GM21360 (cell line): Measurements from ENCODE around the gene RBFOX2.

ENCODE experiments used
- ATAC-seq: cut with Tn5 transposase; IDR thresholded peaks from one replicate; pipeline ENCODE4 v1.9.1; 2021; ENCODE audit warnings: mild to moderate bottlenecking, moderate library complexity; ENCODE audit not compliant: unreplicated experiment

RBFOX2 gene

GRCh38 chr22:35910003-35910769, 118.4 kb downstream of the RBFOX2 start:
- ATAC-seq = no peak

DNA sequence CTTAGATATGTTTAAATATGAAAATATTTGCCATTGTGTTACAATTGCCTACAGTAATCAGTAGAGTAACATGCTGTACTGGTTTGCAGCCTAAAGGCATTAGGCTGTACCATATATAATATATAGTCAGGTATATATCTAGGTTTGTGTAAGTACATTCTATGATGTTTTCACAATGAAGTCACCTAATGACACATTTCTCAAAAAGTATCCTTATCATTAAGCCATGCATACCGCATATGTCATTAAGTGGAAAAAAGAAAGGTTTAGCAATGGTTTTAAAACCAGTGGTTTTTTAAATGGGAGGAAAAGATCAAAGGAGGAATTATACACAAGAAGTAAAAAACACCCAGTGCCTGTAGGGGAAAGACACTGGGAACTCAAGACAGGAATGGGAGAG, 122.7 kb downstream of the RBFOX2 start:
- ATAC-seq = no peak

- ATAC-seq = no peak
These were observed 123.9 kb downstream of the RBFOX2 start for GRCh38 chr22:35904752-35905151.

DNA sequence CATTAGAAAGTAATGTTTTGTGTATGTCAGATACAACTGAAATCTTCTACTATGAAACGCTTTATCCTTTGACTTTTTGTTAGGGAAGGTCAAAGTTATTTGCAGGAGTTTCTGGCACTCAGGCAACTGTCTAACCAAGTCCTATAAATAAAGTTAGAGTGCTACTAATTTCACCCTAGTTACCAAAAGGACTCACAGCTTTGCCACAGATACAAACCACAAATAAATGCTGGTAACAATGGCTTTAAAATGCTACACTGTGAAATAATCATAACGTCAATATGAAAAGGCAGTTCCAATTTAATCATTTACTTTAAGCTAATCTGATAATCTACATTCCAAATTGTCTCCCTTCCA, 124.3 kb downstream of the RBFOX2 start:
- no peak for ATAC-seq

DNA sequence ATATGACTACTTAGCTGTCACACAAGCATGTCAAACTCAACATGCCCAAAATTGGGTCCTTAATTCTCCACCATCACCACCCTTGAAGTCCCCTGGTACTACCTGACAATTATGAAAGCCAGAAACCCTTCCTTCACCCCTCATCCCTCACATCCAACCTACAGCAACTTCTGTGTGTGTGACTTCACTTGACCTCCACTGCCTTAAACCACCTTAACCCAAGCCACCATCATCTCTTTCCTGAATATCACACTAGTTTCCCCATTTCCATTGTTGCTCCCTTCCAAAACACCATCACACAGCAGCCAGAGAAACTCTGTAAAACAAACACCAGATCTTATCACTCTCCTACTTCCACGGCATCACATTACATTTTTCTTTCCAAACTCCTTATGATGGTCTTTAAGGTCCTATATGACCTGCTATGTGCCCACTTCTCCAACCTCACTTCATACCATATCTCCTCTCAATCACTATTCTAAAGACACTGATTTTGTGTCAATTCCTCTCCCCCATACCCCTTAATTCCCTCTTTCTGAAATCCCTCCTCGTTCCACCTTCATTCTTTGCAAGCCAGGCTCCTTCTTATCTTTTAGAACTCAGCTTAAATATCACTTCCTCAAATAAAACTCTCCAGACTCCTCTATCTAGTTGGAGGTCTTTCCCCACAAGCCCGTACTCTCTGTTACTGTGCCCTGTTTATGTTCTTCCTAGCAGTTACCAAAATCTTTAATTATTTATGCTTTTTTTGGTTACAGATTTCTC, 124.9 kb downstream of the RBFOX2 start:
- ATAC-seq = no peak

DNA sequence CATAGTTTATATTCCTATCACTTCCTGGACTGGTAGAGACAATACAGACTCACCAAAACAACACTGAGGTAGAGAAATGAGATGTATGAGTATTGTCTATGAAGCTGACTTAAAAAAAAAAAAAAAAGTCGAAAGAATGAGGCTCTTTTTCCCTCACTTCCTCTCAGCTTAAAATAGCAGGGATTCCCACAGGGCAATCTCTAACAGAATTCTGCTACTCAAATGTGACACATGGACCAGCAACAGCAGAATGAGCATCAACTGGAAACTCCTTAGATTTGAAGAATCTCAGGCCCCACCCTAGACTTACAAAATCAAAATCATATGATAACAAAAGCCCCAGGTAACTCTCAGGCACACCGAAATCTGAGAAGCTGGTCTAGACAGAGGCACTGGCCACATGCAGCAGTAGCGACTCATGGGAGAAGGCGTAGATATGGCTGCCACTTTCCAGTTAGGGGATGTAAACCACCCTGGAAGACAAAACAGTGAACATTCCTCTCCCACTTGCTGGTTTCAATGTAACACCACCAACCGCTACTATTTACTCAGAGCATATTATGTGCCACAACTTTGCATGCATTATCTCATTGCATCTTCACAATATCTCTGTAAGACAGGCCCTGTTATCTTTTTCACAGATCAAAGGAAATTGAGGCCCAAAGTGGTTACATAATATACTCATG, 128.0 kb downstream of the RBFOX2 start:
- ATAC-seq = no peak

DNA sequence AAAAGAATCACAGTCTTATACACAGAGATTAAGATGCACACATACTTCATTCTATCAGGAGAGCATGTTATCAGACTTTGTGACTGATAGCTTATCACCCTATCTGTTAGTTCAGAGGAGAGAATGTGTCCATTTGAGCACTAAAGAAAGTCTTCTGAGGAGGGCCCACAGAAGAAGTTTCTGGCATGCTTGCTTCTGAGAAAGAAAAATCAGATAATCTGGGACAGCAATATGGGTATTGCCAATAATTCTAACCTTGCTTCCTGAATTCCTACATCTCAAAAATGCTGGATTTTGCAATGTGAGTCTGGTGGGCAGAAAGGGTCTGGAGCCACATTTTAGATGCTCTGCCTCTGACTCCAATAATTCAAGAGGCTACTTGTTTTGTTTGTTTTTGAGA, 128.9 kb downstream of the RBFOX2 start:
- no peak for ATAC-seq

GRCh38 chr22:35896111-35896705, 132.4 kb downstream of the RBFOX2 start:
- no peak for ATAC-seq

- ATAC-seq = no peak
These were observed 133.5 kb downstream of the RBFOX2 start for GRCh38 chr22:35894937-35895708.

DNA sequence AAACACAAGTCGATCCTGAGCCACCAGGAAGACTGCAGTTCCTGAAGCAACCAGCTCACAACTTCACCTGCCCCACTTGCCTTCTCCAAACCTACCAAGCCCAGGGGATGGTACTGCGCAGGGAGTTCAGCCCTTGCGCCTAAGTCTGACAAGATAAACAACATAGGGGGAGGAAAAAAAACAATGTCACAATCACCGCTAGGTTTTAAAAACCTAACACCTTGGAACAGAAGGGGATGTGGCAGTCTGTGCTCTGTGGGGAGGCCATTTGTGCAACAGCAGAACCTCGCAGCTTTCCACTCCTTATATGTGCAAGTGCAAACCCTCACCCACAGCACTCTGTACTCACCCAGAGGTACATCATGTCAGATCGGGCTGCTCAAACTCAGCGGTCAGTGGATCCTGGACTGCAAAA, 134.2 kb downstream of the RBFOX2 start:
- no peak for ATAC-seq

- no peak for ATAC-seq
These were observed 134.9 kb downstream of the RBFOX2 start for GRCh38 chr22:35893698-35894097.

- no peak for ATAC-seq
These were observed 136.4 kb downstream of the RBFOX2 start for GRCh38 chr22:35892192-35892591.

GRCh38 chr22:35891442-35891841, 137.2 kb downstream of the RBFOX2 start:
- ATAC-seq = no peak

DNA sequence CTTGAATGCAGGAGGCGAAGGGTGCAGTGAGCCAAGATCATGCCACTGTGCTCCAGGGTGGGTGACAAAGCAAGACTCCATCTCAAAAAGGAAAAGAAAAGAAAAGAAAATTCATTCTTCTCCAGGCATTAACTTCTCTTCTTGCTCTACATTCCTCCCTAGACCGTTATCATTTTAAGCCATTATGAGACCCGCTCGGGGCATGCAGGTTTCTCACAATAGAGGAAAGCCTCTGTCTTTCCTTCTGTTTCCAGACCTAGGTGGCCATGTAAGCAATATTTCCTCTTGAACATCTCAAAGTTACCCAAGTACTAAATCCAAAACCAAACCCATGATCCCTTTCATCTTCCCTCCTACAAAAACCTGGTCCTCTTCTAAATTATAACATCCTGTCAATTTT, 139.6 kb downstream of the RBFOX2 start:
- ATAC-seq = no peak

GRCh38 chr22:35888181-35888870, 140.3 kb downstream of the RBFOX2 start:
- no peak for ATAC-seq

DNA sequence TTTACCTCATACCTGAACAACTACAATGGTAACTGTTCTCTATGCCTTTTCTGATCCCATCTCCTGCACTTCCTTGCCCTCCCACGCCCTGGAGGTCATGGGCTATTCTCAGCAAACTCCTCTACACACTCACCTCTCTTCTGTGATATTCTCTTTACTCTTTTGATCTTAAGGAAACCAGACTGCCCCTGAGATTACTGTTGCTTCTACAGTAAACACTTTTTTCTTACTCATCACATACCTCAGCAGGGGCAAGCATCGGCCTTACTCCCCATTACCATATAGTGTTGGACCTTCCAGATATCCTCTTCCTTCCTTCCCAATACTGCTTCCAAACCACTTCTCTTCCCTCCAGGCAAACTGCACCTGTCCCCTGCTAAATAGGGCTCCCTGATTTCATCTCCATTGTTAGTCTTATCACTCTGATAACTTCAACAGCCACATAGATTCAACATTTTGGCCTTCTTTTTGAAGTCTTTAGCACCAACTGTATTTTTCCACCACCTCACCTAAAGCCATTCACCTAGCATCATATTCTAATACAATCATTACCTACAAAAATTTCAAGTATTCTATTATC, 141.2 kb downstream of the RBFOX2 start:
- no peak for ATAC-seq

DNA sequence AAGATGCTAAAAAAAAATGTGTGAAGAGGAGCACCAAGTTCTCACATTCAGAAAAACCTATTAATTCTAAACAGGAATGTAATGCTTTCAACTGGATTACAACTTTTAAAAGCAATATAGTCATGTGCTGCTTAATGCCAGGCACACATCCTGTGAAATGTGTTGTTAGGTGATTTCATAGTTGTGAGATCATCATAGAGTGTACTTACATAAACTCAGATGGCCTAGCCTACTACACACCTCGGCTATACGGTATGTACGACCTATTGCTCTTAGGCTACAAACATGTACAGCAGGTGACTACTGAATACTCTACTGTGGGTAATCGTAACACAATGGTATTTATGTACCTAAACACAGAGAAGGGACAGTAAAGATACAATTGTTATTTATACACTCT, 142.3 kb downstream of the RBFOX2 start:
- no peak for ATAC-seq

DNA sequence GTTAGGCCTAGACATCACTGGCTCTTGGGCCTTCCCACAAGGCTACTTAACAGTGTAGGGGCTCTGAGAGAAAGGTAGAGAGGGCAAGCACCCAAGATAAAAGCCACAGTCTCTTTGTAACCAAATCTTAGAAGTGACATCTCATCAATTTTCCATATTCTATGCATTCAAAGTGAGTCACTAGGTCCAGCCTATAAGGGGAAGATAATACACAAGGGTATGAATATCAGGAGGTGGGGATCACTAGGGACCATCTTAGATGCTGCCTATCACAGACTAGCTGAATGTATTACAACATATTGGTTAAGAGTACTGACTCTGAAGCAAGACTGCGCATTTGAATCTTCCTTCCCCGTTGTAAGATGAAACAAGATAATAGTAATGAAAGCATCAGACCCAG, 144.1 kb downstream of the RBFOX2 start:
- no peak for ATAC-seq

DNA sequence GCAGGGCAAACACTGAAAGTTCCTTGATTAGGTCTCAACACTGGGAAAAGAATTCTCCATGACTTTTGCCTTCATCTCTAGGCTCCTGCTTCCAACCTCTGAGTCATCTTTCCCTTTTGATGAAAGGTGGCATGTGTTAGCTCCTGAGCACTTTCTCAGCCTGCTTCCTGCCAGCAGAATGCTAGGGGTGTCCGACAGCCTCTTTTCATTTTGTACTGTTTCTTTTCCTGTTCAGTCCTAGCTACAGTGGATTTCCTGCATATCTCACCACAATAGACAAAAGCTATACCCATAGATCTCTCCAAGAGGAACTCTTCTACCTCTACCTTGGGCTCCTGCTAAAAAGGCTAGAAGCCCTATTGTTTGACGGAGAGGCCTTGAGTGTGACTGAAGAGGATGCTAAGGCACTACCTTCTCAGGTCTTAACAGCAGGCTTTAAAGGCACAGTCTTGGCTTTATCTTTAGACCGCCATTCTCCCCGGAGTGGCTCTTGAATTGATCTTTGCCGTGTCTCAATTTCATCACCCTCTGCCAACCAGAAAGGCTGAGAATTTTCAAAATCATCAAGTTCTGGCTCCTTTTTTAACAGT, 145.5 kb downstream of the RBFOX2 start:
- no peak for ATAC-seq
